OCI-LY1 (cell line): ENCODE measurements around the gene SCYGR7.

ENCODE experiments used
- EZH2 ChIP-seq: fragments of 200-600 bp; sonication (generic), shearing (Covaris generic); IDR thresholded peaks from 2 replicates; pipeline ENCODE4 v1.8.0; 2017; ENCODE audit warnings: borderline replicate concordance, mixed run types, mild to moderate bottlenecking, antibody characterized with exemption, low read length, moderate library complexity, mixed read lengths
- TF ChIP-seq, protein P1 (sequence below): fragments of 200-600 bp; sonication (generic), shearing (Covaris generic); IDR thresholded peaks from 2 replicates; pipeline ENCODE4 v1.5.1; 2017; ENCODE audit warnings: mild to moderate bottlenecking, antibody characterized with exemption, low read length, moderate library complexity, mixed read lengths

DNA sequence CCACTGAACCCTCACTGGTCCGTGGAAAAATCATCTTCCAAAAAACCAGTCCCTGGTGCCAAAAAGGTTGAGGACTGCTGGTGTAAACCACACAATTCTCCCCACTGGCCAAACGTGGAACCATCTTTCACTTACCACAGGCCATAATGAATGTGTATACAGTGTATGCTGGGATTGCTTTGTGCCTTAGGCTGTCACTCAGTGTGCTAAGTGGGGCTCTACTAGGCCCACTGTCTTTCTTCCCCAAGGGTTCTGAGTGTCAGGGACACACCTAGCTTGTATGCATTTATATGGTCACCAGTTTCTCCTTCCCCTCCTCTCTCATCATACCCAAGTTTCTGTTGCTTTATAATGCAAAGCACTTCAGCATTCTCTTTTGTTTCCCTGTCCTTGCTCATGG, 44.8 kb downstream of the SCYGR7 start:
- TF ChIP-seq EZH2, result no peak
- TF ChIP-seq, protein P1, sequence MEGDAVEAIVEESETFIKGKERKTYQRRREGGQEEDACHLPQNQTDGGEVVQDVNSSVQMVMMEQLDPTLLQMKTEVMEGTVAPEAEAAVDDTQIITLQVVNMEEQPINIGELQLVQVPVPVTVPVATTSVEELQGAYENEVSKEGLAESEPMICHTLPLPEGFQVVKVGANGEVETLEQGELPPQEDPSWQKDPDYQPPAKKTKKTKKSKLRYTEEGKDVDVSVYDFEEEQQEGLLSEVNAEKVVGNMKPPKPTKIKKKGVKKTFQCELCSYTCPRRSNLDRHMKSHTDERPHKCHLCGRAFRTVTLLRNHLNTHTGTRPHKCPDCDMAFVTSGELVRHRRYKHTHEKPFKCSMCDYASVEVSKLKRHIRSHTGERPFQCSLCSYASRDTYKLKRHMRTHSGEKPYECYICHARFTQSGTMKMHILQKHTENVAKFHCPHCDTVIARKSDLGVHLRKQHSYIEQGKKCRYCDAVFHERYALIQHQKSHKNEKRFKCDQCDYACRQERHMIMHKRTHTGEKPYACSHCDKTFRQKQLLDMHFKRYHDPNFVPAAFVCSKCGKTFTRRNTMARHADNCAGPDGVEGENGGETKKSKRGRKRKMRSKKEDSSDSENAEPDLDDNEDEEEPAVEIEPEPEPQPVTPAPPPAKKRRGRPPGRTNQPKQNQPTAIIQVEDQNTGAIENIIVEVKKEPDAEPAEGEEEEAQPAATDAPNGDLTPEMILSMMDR, result no peak
